ENCODE measurements around the gene ZSWIM4. TPM values are rescaled to one million over a fixed set of nuclear protein-coding genes. Genes with fewer than 3 reads are reported as not detected.

Gene ZSWIM4
- total and polyA plus RNA-seq, 2 of the 13 experiments (the other 11 are each of a cell fraction or from before 2014, with no cell fraction given): 0.33 to 0.86 TPM

GRCh38 chr19:13774217-13775191, 20.7 kb upstream of the ZSWIM4 start, which contains the start of gene C19orf53 (continued):
- TF ChIP-seq DRAP1 (CRISPR knock-in tag; IDR thresholded peaks at IDR 0.05) (peak; percentile 83), NR2F2 (IDR thresholded peaks at IDR 0.05; ENCODE audit: borderline replicate concordance, low read depth) (peak; percentile 35; the same call in 1 of the 2 replicates), FLYWCH1 (CRISPR knock-in tag; IDR thresholded peaks at IDR 0.05) (no peak), ZNF766 (CRISPR knock-in tag; IDR thresholded peaks at IDR 0.05; ENCODE audit: borderline replicate concordance) (peak; percentile 87; the same call in 1 of the 2 replicates), KDM5B (CRISPR knock-in tag; IDR thresholded peaks at IDR 0.05; ENCODE audit: borderline replicate concordance) (peak; percentile 37; the same call in 1 of the 2 replicates), AHR (CRISPR knock-in tag; IDR thresholded peaks at IDR 0.05) (peak; percentile 46; the same call in 1 of the 2 replicates), E2F1 (CRISPR knock-in tag; IDR thresholded peaks at IDR 0.05) (no peak), ZBED4 (CRISPR knock-in tag; IDR thresholded peaks at IDR 0.05; ENCODE audit: borderline replicate concordance) (no peak), CENPBD1 (CRISPR knock-in tag; IDR thresholded peaks at IDR 0.05; ENCODE audit: borderline replicate concordance, low read depth) (no peak)
